Nephron progenitor cell (in vitro differentiated cells): ENCODE results near the gene RPS29.
A peak's percentile ranks its signal among the peaks of the same experiment; 100 is the strongest.

ENCODE experiments used
- DNase-seq: peaks from one replicate; pipeline ENCODE4 v3.0.0; 2021
- H3K27ac Mint-ChIP-seq: 2 replicates; pipeline ENCODE4 v1.8.0; 2021; ENCODE audit warnings: mild to moderate bottlenecking, moderate library complexity, mixed read lengths
- H3K27me3 Mint-ChIP-seq: 2 replicates; pipeline ENCODE4 v1.8.0; 2021; ENCODE audit warnings: mild to moderate bottlenecking, low read depth, mixed read lengths; ENCODE audit not compliant: poor library complexity
- H3K36me3 Mint-ChIP-seq: 2 replicates; pipeline ENCODE4 v1.8.0; 2021; ENCODE audit warnings: low read depth, mixed read lengths
- H3K4me1 Mint-ChIP-seq: 2 replicates; pipeline ENCODE4 v1.8.0; 2021; ENCODE audit warnings: mixed read lengths
- H3K4me3 Mint-ChIP-seq: 2 replicates; pipeline ENCODE4 v1.8.0; 2021; ENCODE audit warnings: mild to moderate bottlenecking, moderate library complexity, mixed read lengths
- H3K9me3 Mint-ChIP-seq: 2 replicates; pipeline ENCODE4 v1.8.0; 2021; ENCODE audit warnings: mild to moderate bottlenecking, moderate library complexity, mixed read lengths
- TF ChIP-seq, protein P1 (sequence below): fragments of 200-600 bp; sonication (generic); IDR thresholded peaks from 2 replicates; pipeline ENCODE4 v1.5.0; 2021; ENCODE audit warnings: antibody characterized with exemption

Gene RPS29

DNA sequence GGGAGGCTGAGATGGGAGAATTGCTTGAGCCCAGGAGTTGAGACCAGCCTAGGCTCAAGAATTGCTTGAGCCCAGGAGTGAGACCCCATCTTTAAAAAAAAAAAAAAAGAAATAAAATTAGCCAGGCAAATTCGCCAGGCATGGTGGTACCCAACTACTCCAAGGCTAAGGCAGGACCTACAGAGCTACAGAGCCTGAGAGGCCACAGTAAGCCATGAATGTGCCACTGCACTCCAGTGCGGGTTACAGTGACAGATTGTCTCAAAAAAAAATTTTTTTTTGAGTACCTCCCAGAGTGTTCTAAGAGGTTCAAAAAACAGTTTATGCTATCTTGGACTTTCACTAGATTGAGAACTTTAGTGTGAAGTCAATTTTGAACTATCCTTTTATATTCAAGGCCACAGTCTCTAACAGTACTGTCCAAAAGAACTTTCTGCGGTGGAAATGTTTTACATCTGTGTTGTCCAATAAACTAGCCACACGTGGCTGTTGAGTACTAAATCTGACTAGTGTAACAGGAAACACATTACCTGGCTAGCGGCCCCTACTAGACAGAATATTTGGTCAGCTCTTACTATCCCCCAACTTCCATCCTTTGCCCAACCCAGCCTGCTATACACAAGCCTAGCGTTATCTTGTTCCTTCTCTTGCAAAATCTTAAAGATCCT, 31.8 kb upstream of the RPS29 start:
- Mint-ChIP-seq H3K4me1 (peaks cover 31% of the 10 kb centered on the region), H3K4me3 (peak overlapping the region; percentile 10), H3K27me3 (no peaks in the 10 kb centered on the region), H3K36me3 (peaks cover 43% of the 10 kb centered on the region), H3K27ac (peak overlapping the region; percentile 31), H3K9me3 (no peaks in the 10 kb centered on the region)
- DNase-seq, result no peak
- TF ChIP-seq, protein P1, sequence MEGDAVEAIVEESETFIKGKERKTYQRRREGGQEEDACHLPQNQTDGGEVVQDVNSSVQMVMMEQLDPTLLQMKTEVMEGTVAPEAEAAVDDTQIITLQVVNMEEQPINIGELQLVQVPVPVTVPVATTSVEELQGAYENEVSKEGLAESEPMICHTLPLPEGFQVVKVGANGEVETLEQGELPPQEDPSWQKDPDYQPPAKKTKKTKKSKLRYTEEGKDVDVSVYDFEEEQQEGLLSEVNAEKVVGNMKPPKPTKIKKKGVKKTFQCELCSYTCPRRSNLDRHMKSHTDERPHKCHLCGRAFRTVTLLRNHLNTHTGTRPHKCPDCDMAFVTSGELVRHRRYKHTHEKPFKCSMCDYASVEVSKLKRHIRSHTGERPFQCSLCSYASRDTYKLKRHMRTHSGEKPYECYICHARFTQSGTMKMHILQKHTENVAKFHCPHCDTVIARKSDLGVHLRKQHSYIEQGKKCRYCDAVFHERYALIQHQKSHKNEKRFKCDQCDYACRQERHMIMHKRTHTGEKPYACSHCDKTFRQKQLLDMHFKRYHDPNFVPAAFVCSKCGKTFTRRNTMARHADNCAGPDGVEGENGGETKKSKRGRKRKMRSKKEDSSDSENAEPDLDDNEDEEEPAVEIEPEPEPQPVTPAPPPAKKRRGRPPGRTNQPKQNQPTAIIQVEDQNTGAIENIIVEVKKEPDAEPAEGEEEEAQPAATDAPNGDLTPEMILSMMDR, result no peak

DNA sequence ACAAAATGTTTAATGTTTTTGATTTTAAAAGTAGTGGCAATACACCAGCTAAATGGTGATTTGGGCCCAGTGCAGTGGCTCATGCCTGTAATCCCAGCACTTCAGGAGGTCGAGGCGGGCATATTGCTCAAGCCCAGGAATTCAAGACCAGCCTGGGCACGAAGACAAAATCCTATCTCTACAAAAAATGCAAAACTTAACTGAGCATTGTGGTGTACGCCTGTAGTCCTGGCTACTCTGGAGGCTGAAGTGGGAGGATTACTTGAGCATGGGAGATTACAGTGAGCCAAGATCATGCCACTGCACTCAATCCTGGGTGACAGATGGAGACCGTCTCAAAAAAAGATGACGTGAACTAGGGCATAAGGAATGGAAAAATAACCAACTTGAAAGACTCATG, 29.6 kb upstream of the RPS29 start:
- H3K36me3 Mint-ChIP-seq, result peaks cover 51% of the 10 kb centered on the region
- no peak overlapping the region for H3K4me3 Mint-ChIP-seq
- H3K27ac Mint-ChIP-seq, result peak overlapping the region; percentile 33
- no peak for DNase-seq
- H3K27me3 Mint-ChIP-seq, result no peaks in the 10 kb centered on the region
- H3K9me3 Mint-ChIP-seq, result no peaks in the 10 kb centered on the region
- TF ChIP-seq, protein P1, result no peak
- peaks cover 26% of the 10 kb centered on the region for H3K4me1 Mint-ChIP-seq

DNA sequence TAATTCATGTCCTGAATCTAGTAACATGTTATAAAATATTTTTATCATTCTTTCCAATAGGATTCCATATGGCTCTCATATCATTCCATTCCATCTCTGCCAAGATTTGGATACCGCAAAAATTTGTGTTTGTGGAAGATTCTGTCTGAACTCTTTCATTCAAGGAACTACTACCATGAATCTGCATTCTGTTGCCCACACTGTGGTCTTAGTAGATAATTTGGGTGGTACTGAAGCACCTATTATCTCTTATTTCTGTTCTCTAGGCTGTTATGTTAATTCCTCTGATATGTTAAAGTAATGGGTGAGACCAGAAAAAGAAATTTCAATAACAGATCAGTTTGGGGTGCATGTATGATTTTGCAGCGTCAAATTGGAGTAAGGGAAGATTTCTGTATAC, 28.0 kb upstream of the RPS29 start:
- no peak for DNase-seq
- Mint-ChIP-seq H3K4me3 (no peak overlapping the region), H3K36me3 (peaks cover 51% of the 10 kb centered on the region), H3K4me1 (peaks cover 22% of the 10 kb centered on the region), H3K27me3 (no peaks in the 10 kb centered on the region), H3K27ac (no peak overlapping the region), H3K9me3 (no peaks in the 10 kb centered on the region)
- TF ChIP-seq, protein P1, result no peak

DNA sequence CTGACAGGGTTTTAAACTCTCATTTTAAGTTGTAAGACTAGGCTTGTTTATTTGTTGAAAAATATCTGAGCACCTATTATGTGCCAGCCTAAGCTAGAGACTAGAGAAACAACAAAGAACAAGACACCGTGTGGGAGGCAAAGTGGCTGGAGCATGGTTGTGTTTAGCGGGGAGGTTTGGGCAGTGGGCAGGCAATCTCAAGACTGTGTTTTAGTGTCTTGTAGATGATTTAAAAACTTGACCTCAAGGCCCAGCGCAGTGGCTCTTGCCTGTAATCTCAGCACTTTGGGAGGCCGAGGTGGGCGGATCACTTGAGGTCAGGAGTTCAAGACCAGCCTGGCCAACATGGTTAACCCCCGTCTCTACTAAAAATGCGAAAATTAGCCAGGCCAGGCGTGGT, 26.5 kb upstream of the RPS29 start:
- no peaks in the 10 kb centered on the region for H3K9me3 Mint-ChIP-seq

DNA sequence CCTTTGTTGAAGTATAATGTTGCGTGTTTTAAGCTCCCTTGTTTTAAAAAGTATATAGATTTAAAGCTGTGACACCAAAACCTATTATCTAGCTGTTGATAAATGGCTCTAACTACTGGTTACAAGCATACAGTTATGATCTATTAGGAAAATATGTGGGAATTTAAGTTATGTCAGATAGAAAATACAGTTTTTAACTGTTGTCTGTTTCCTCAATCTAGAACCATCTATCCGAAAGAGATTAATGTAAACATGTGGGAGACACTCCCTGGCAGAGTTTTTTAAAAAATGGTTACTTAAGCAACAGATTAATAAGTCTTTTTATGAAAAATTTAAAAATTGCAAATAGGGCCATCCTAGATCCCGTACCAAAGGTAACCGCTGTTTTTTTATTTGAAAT, 26.1 kb upstream of the RPS29 start:
- H3K36me3 Mint-ChIP-seq, result peaks cover 51% of the 10 kb centered on the region
- H3K27me3 Mint-ChIP-seq, result no peaks in the 10 kb centered on the region
- TF ChIP-seq, protein P1, result no peak
- DNase-seq, result no peak
- H3K4me3 Mint-ChIP-seq, result no peak overlapping the region
- peak overlapping the region; percentile 45 for H3K27ac Mint-ChIP-seq
- no peaks in the 10 kb centered on the region for H3K9me3 Mint-ChIP-seq
- H3K4me1 Mint-ChIP-seq, result peaks cover 10% of the 10 kb centered on the region

More for the DNA sequence above, 26.5 kb upstream of the RPS29 start:
- peak overlapping the region; percentile 33 for H3K27ac Mint-ChIP-seq
- H3K27me3 Mint-ChIP-seq, result no peaks in the 10 kb centered on the region
- no peak for DNase-seq
- H3K4me1 Mint-ChIP-seq, result peaks cover 10% of the 10 kb centered on the region
- H3K4me3 Mint-ChIP-seq, result no peak overlapping the region
- peaks cover 50% of the 10 kb centered on the region for H3K36me3 Mint-ChIP-seq
- TF ChIP-seq, protein P1, result no peak

DNA sequence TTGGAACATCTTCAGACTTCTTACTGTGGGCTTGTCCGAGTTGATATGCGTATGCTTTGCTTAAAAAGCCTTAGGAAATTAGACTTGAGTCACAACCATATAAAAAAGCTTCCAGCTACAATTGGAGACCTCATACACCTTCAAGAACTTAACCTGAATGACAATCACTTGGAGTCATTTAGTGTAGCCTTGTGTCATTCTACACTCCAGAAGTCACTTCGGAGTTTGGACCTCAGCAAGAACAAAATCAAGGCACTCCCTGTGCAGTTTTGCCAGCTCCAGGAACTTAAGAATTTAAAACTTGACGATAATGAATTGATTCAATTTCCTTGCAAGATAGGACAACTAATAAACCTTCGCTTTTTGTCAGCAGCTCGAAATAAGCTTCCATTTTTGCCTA, 21.4 kb upstream of the RPS29 start:
- peaks cover 36% of the 10 kb centered on the region for H3K36me3 Mint-ChIP-seq
- no peak overlapping the region for H3K4me3 Mint-ChIP-seq
- H3K4me1 Mint-ChIP-seq, result peaks cover 8% of the 10 kb centered on the region
- no peak for DNase-seq
- H3K9me3 Mint-ChIP-seq, result no peaks in the 10 kb centered on the region
- no peak overlapping the region for H3K27ac Mint-ChIP-seq
- H3K27me3 Mint-ChIP-seq, result no peaks in the 10 kb centered on the region
- TF ChIP-seq, protein P1, result no peak
